Hematopoietic multipotent progenitor cell (in vitro differentiated cells): ENCODE data around the gene NUP160. TPM values are rescaled to one million over a fixed set of nuclear protein-coding genes. Genes with fewer than 3 reads are reported as not detected.
"Not testable (repeated sequence)": the region's sequence is repeated elsewhere in the genome, so short reads cannot be mapped to it uniquely, and the experiment has no call there.

Experiments
- DNase-seq, 3 donors: peaks; one replicate each; pipeline ENCODE4 v3.0.0-alpha.2; 2011 to 2015; ENCODE audit warnings: low read depth in 2 of 3, low spot score in 2 of 3
- total RNA-seq: library from RNA; depleted of rRNA; stranded (reverse); fragments of >200 nt; gene quantifications from one replicate; pipeline ENCODE4 v1.2.3, GENCODE V29; 2012

Gene NUP160
- total RNA-seq, 1 donor: 33.7 TPM

- peak in 1 of 3 donors; percentile 45 for DNase-seq
Observed at GRCh38 chr11:47864901-47865300, 16.8 kb upstream of the NUP160 start.

DNA sequence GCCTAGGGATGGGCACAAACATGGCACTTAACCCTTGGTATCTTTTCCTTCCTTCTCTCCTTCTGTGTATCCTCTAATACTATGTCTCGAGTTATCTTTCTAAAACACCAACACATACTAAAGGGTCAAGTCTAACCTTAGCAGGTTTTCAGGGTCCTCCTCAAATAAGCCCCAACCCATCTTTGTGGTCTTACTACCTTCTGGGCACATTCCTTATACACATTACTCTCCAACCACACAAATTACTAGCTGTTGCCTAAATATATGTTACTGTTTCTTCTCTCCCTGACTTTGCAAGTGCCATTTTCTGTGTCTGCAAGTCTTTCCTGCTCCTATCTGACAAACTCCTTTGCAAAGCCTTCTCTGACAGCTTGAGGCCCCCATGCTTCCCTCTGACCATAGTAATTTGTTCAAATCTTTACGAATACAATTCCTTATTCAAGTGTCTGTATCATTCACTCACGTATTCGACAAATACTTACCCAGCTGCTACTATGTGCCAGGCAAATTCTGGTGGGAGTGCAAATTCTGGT is 15.8 kb upstream of the NUP160 start:
- no peak for DNase-seq

DNA sequence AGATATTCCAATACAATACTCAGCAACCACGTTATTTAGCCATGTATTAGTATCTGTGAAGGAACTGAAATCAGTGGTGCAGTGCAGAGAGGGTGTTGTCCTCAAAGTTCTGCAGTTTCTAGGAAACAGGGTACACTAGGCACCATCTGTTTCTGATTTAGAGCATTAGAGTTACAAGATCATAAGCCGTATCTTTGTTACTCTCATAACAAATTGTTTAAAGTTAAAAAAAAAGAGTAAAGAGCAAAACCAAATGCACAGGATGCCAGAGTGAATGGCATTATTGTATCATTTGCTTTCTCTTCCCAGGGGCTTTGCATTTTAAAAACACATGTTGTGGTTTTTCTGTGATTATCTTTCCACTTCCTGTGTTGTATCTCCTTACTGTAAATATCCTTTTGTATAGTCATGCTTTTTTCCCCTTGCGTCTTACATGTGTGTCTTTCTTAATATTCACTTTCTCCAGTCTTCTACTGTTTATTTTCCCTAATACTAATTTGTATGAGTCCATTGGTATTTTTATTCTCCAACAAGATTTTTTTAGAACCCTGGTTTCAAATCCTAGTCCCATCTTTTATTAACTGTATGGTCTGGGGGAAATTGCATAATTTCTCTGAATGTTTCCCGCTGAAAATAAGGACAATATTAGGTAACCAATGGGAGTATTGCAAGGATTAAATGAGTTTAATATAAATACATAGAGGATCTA is 15.2 kb upstream of the NUP160 start:
- peak in 1 of 3 donors; percentile 59 for DNase-seq

GRCh38 chr11:47861728-47862127 is 13.6 kb upstream of the NUP160 start:
- DNase-seq: no peak

DNA sequence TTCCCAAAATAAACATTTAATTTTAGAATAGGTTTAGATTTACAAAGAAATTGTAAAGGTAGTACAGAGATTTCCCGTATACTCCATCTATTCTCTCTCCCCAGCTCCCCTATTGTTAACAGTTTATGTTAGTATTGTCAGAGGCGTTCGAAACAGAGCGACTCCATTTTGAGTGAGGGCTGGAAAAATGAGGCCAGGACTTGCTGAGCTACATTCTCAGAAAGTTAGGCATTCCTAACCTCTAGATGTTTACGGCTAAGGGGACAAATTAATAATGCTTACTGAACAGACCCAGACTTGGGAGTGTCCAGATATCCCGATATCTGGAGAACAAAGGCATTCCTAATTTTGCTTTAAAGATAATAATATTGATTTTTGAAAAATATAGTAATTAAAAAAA is 12.4 kb upstream of the NUP160 start:
- no peak for DNase-seq

- DNase-seq: peak in 1 of 3 donors; percentile 27
Observed at GRCh38 chr11:47857892-47858543, 9.9 kb upstream of the NUP160 start.

DNA sequence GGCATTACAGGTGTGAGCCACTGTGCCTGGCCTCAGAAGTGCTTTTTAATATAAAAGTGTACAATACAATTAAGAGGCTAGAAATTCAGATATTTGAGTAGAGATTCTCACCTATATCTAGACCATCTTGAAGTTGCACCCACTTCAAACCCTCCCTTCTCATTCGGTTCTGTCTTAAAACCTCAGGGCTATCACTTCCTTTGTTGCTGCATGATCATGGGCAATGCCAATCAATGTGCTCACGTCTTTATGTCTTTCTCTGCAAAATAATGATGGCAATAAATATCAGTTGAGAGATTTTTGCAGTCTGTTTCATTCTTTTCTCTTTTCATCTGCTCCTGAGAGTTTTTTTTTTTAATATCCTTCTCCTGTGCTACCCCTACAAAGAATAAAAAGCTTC is 9.3 kb upstream of the NUP160 start:
- no peak for DNase-seq

DNA sequence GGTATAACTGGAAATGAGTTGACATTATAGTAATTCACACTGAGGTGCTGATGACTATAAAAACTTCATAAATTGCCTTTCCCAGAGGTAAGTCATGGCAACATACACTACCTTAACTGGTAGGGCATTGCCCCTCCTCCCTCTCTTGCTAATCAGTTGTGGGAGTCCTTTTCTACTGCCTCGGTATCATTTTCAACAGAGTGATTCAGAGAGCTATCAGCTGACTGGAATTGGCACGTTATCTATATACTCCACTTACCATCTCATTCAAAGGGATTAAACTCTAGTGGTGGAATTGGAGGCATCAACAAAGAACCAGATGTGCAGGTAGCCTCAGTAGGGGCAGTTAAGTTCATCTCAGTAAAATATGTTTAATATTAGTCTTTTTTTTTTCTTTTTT is 8.0 kb upstream of the NUP160 start:
- DNase-seq: no peak

GRCh38 chr11:47854667-47855066 is 6.5 kb upstream of the NUP160 start:
- no peak for DNase-seq

DNA sequence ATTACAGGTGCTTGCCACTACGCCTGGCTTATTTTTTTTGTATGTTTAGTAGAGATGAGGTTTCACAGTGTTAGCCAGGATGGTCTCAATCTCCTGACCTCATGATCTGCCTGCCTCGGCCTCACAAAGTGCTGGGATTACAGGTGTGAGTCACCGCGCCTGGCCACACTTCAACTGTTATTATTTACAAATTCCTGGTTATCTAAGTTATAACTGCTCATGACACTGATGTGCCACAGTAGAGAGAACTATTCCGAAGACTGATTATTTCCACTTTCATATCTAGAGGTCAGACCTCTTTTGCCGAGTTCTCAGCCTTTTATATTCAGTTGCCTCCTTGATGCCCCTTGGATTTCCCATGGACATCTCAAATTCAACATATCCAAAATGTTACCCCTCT is 3.9 kb upstream of the NUP160 start:
- no peak for DNase-seq

- DNase-seq: no peak
Observed at GRCh38 chr11:47850337-47850736, 2.2 kb upstream of the NUP160 start.

DNA sequence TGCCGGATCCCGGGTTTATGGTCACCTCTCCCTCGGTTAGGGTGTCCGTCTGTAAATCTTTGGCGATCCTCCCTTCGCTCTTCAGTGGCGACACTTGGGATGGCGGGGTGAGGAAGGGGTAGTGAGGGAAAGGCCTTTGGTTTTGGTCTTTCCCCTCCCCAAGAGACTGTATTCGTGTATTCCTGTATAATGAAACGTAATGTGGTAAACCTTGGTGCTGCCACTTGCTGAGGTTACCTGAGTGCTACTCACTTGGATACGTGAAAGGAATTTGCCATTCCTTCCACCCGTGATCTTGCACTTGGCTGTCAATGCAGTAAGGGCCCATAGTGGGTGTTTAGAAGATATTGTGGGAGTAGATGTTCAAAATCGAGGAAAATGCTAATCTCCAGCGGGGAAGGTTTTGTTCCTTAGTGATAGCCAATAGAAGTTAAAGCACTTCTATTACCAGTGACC is 578 bp upstream of the NUP160 start:
- DNase-seq: no peak

GRCh38 chr11:47847537-47847891 is 636 bp downstream of the NUP160 start:
- no peak for DNase-seq

- no peak for DNase-seq
Observed at GRCh38 chr11:47846998-47847397, 1.2 kb downstream of the NUP160 start.

DNA sequence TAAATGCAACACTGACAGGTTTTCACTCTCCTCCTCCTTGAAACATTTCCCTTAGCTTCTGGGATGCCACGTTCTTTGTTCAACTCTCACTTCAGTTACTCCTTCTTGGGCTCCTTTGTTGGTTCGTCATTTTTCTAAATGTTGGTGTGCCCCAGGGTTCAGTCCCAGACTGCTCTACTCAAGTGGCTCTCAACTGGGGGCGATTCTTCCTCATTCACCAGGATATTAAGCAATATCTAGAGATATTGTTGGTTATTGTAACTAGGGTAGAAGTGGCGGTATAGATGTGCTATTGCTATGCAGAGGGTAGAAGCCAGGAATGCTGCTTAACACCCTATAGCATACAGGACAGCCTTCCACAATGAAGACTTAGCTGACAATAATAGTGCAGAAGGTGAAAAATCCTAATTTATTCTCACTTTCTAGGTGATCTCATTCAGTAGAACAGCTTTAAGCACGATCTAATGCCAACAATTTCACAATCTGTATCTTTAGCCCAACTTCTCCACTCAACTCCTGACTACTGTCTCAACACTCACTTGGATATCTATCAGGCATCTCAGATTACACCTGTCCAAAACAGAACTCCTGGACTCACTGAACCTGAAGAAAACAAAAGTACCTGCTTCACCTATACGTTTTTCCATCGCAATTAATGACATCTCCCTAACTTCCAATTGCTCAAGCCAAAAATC is 4.6 kb downstream of the NUP160 start:
- DNase-seq: no peak

DNA sequence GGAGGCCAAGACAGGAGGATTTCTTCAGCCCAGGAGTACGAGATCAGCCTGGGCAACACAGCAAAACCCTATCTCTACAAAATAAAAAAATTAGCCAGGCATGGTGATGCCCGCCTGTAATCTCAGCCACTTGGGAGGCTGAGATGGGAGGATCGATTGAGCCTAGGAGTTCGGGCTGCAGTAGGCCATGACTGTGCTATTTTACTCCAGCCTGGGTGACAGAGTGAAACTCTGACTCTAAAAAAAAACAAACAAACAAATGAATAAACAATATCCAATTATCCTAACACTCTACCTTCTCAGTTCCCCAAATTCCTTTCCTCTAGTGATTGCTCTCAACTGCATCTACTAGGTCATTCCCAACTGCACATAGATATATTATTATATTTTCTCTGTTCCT is 5.4 kb downstream of the NUP160 start:
- no peak for DNase-seq

DNA sequence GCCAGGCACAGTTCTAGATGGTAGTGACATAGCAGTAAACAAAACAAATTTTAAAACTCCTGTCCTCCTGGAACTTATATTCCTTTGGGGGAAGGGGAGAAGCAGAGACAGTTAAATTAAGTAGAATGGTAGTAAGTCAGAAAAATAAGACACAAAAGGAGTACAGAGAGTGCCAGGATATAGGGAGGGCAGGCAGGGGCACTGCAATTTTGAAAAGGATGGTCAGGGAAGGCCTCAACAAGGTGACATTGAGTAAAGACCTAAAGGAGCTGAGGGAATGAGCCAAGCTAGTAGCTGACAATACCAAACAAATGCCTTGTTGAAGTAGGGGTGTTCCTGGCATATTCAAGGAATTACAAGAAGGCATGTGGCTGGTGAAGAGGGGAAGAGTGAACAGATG is 10.2 kb downstream of the NUP160 start:
- no peak for DNase-seq

DNA sequence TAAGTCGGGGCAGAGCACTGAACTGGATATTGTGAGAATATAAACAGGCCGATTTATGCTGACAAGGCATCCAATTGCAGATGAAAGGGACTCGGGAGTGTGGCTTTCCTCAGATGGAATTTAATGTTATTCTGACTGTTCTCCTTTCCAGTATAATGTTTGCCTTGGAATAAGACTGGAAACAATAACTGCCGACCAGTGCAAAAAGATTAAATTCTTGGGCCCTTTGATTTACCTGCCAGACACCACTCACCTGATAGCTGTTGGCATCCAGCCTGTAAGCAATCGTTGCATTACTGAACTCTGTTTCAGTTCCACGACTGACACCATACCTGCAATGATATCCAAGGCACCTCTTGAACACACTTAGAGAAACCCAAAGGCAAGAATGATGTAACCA is 10.9 kb downstream of the NUP160 start:
- no peak for DNase-seq

- DNase-seq: not testable (repeated sequence)
Observed at GRCh38 chr11:47830013-47830412, 18.1 kb downstream of the NUP160 start.

DNA sequence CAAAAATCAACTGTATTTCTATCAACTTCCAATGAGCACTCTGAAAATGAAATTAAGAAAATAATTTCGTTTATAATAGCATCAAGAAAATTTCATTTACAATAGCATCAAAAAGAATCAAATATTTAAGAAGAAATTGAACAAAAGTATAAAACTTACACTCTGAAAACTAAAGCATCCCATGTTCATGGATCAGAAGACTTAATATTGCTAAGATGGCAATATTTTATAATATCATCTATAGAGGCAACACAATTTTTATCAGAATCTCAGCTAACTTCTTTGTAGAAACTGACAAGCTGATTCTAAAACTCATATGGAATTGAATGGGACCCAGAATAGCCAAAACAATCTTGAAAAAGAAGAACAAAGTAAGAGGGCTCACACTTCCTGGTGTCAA is 19.9 kb downstream of the NUP160 start:
- no peak for DNase-seq

DNA sequence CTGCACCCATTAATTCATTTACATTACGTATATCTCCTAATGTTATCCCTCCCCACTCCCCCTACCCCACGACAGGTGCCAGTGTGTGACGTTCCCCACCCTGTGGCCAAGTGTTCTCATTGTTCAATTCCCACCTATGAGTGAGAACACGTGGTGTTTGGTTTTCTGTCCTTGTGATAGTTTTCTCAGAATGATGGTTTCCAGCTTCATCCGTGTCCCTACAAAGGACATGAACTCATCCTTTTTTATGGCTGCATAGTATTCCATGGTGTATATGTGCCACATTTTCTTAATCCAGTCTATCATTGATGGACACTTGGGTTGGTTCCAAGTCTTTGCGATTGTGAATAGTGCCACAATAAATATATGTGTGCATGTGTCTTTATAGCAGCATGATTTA is 25.5 kb downstream of the NUP160 start:
- DNase-seq: not testable (repeated sequence)

GRCh38 chr11:47819743-47820142 is 28.4 kb downstream of the NUP160 start:
- DNase-seq: no peak
